HCT116 (cell line): ENCODE measurements around the gene BPTF. TPM values are rescaled to one million over a fixed set of nuclear protein-coding genes. Genes with fewer than 3 reads are reported as not detected.

Source experiments
- ATAC-seq: fragments of 200-7000 bp; cut with Tn5 transposase; 2 replicates; pipeline ENCODE4 v1.9.1; 2020; ENCODE audit warnings: mild to moderate bottlenecking, moderate library complexity
- BruUV-seq: library from RNA; stranded (reverse); fragments of 400-500 nt; replicated peaks from 2 replicates; lab custom pipeline; 2021; lab: Mats Ljungman, UMichigan
- CTCF ChIA-PET: fragments of 300-600 bp; sonication (Branson Sonifier 250); formaldehyde crosslinking; loops from one replicate; lab custom pipeline; 2021; ENCODE audit warnings: antibody characterized with exemption; lab: Charles Lee
- POLR2A ChIA-PET: fragments of 300-600, 350-600 bp; sonication (Branson Sonifier 250); formaldehyde crosslinking; loops from one replicate; lab custom pipeline; 2021; ENCODE audit warnings: antibody characterized with exemption; lab: Charles Lee
- RAD21 ChIA-PET, 2 experiments: fragments of 300-600 bp; sonication (Branson Sonifier 250); formaldehyde crosslinking; loops; one replicate each; lab custom pipeline; 2023; ENCODE audit warnings: low total read pairs in 2 of 2; ENCODE audit not compliant: uncharacterized antibody in 2 of 2, unreplicated experiment in 2 of 2, low non-redundant PET in 1 of 2; lab: Charles Lee
- DNase-seq: peaks from one replicate; pipeline ENCODE4 v3.0.0-alpha.2; 2010; ENCODE audit warnings: low read depth, low spot score
- H2AFZ ChIP-seq: fragments of 200-600 bp; shearing (Covaris generic), sonication (generic); 2 replicates; pipeline ENCODE4 v1.6.1; 2017; ENCODE audit warnings: low read depth, mixed run types, mixed read lengths, antibody characterized with exemption, low read length; ENCODE audit not compliant: poor library complexity, severe bottlenecking
- H3K27ac ChIP-seq: 2 replicates; pipeline ENCODE4 v1.5.1; 2012; ENCODE audit warnings: low read depth, low read length
- H3K27me3 ChIP-seq: fragments of 200-600 bp; sonication (generic); 2 replicates; pipeline ENCODE4 v1.6.1; 2016; ENCODE audit warnings: mixed run types, low read length, mixed read lengths; ENCODE audit not compliant: insufficient read depth
- H3K36me3 ChIP-seq, 2 experiments: fragments of 200-500 bp in 1 of 2; fragments of 200-600 bp in 1 of 2; sonication (Bioruptor generic) in 1 of 2; sonication (generic) in 1 of 2; 2 replicates each; pipeline versions ENCODE4 v1.5.1 to v1.6.1; 2014 to 2016; ENCODE audit warnings: low read length in 2 of 2, inconsistent platforms in 1 of 2, mixed read lengths in 1 of 2, mixed run types in 1 of 2; ENCODE audit not compliant: insufficient read depth in 2 of 2, control insufficient read depth in 1 of 2
- H3K4me1 ChIP-seq, 2 experiments: fragments of 200-600 bp in 1 of 2; sonication (generic) in 1 of 2; 2 replicates each; pipeline versions ENCODE4 v1.5.1 to v1.6.1; 2012 to 2017; ENCODE audit warnings: low read length in 2 of 2, inconsistent platforms in 1 of 2, mild to moderate bottlenecking in 1 of 2, mixed read lengths in 1 of 2, mixed run types in 1 of 2, moderate library complexity in 1 of 2; ENCODE audit not compliant: insufficient read depth in 2 of 2, control insufficient read depth in 1 of 2
- H3K4me2 ChIP-seq: fragments of 200-600 bp; sonication (generic); 2 replicates; pipeline ENCODE4 v1.6.1; 2017; ENCODE audit warnings: mixed run types, low read length, mixed read lengths
- H3K4me3 ChIP-seq, 2 experiments: fragments of 200-600 bp in 1 of 2; sonication (generic) in 1 of 2; replicated peaks in 1 of 2; 2 replicates each; pipeline ENCODE4 v1.5.1; 2011 to 2016; ENCODE audit warnings: low read length in 2 of 2, control low read depth in 1 of 2, low read depth in 1 of 2, mild to moderate bottlenecking in 1 of 2, mixed read lengths in 1 of 2, mixed run types in 1 of 2
- H3K79me2 ChIP-seq: fragments of 200-600 bp; sonication (generic); 2 replicates; pipeline ENCODE4 v1.6.1; 2017; ENCODE audit warnings: mild to moderate bottlenecking, mixed run types, low read length, moderate library complexity, mixed read lengths; ENCODE audit not compliant: insufficient read depth
- H3K9ac ChIP-seq: fragments of 200-600 bp; sonication (generic); 2 replicates; pipeline ENCODE4 v1.6.1; 2016; ENCODE audit warnings: low read length, mixed read lengths
- H3K9me2 ChIP-seq: fragments of 200-600 bp; sonication (generic), shearing (Covaris generic); 2 replicates; pipeline ENCODE4 v1.6.1; 2017; ENCODE audit warnings: mixed run types, mild to moderate bottlenecking, moderate library complexity; ENCODE audit not compliant: insufficient read depth
- H3K9me3 ChIP-seq, 2 experiments: fragments of 200-500 bp in 1 of 2; fragments of 200-600 bp in 1 of 2; sonication (Bioruptor generic) in 1 of 2; sonication (generic) in 1 of 2; 2 replicates each; pipeline ENCODE4 v1.6.1; 2014 to 2017; ENCODE audit warnings: low read length in 2 of 2, mixed read lengths in 2 of 2, inconsistent platforms in 1 of 2, low read depth in 1 of 2, mild to moderate bottlenecking in 1 of 2, mixed run types in 1 of 2, moderate library complexity in 1 of 2; ENCODE audit not compliant: control insufficient read depth in 1 of 2, insufficient read depth in 1 of 2
- H4K20me1 ChIP-seq: fragments of 200-600 bp; sonication (generic), shearing (Covaris generic); 2 replicates; pipeline ENCODE4 v1.6.1; 2017; ENCODE audit warnings: mixed run types, mild to moderate bottlenecking, moderate library complexity; ENCODE audit not compliant: insufficient read depth
- CBX3 ChIP-seq: IDR thresholded peaks from 2 replicates; pipeline ENCODE4 v1.6.1; 2012; ENCODE audit warnings: low read depth
- CEBPB ChIP-seq: IDR thresholded peaks from 2 replicates; pipeline ENCODE4 v1.6.1; 2012; ENCODE audit warnings: low read depth
- EGR1 ChIP-seq: IDR thresholded peaks from 2 replicates; pipeline ENCODE4 v1.6.1; 2012; ENCODE audit warnings: low read depth
- ELF1 ChIP-seq: IDR thresholded peaks from 2 replicates; pipeline ENCODE4 v1.6.1; 2012; ENCODE audit warnings: low read depth, borderline replicate concordance
- EZH2 ChIP-seq: fragments of 200-600 bp; sonication (generic); IDR thresholded peaks from 2 replicates; pipeline ENCODE4 v1.6.1; 2017; ENCODE audit warnings: antibody characterized with exemption, mixed run types
- FOSL1 ChIP-seq: IDR thresholded peaks from 2 replicates; pipeline ENCODE4 v1.6.1; 2012; ENCODE audit warnings: low read depth
- JUND ChIP-seq: IDR thresholded peaks from 2 replicates; pipeline ENCODE4 v1.6.1; 2012
- POLR2A ChIP-seq: IDR thresholded peaks from 2 replicates; pipeline ENCODE4 v1.7.0; 2011; ENCODE audit warnings: borderline replicate concordance; ENCODE audit not compliant: insufficient read depth, insufficient read length; ENCODE audit errors: extremely low read depth
- RAD21 ChIP-seq: IDR thresholded peaks from 2 replicates; pipeline ENCODE4 v1.6.1; 2012; ENCODE audit warnings: low read depth, mild to moderate bottlenecking
- SP1 ChIP-seq: IDR thresholded peaks from 2 replicates; pipeline ENCODE4 v1.6.1; 2012; ENCODE audit warnings: low read depth
- SRF ChIP-seq: IDR thresholded peaks from 2 replicates; pipeline ENCODE4 v1.6.1; 2012; ENCODE audit warnings: low read depth
- TCF7L2 ChIP-seq: IDR thresholded peaks from 2 replicates; pipeline ENCODE4 v1.7.0; 2011; ENCODE audit warnings: borderline replicate concordance, inconsistent platforms; ENCODE audit not compliant: insufficient read depth, insufficient read length; ENCODE audit errors: extremely low read depth
- ZFX ChIP-seq: fragments of 450-650 bp; IDR thresholded peaks from 2 replicates; pipeline ENCODE4 v1.6.1; 2017
- intact Hi-C: fragments of 100-400 bp; cut with micrococcal nuclease; formaldehyde crosslinking; loops from 2 replicates; pipeline ENCODE4 v1.10.0; 2022
- total RNA-seq: library from RNA; stranded (reverse); gene quantifications from one replicate; pipeline ENCODE4 v1.2.1, GENCODE V29; 2021; ENCODE audit not compliant: unreplicated experiment
- TF ChIP-seq, protein P1 (sequence below): IDR thresholded peaks from 2 replicates; pipeline ENCODE4 v1.6.1; 2012
- TF ChIP-seq, protein P2 (sequence below): IDR thresholded peaks from 2 replicates; pipeline ENCODE4 v1.6.1; 2011; ENCODE audit warnings: mild to moderate bottlenecking, low read length, moderate library complexity; ENCODE audit not compliant: insufficient replicate concordance; ENCODE audit errors: extremely low read depth
- TF ChIP-seq, protein P3 (sequence below): IDR thresholded peaks from 2 replicates; pipeline ENCODE4 v1.6.1; 2012
- TF ChIP-seq, protein P4 (sequence below): IDR thresholded peaks from 2 replicates; pipeline ENCODE4 v1.6.1; 2012; ENCODE audit warnings: low read depth

Gene BPTF
- total RNA-seq, 1 experiment from 2014 or later, result 114 TPM

DNA sequence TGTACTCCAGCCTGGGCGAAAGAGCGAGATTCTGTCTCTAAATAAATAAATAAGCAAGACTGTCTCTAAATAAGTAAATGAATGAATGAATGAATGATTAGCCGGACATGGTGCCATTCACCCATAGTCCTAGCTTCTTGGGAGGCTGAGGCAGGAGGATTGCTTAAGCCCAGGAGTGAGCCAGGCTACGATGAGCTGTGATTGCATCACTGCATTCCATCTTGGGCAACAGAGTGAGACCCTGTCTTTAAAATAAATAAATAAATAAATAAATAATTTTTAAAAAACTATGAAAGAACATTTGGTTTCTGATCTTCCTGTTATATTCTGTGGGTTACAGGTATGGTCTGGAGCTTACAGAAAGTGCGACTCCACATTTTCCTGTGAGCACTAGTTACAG lies 105.9 kb downstream of the BPTF start:
- H3K27ac ChIP-seq, result no peak overlapping the region
- H3K9me3 ChIP-seq, result no peaks in the 10 kb centered on the region
- no peak overlapping the region for H2AFZ ChIP-seq
- no peak for DNase-seq
- no peaks in the 10 kb centered on the region for H3K79me2 ChIP-seq
- H3K9ac ChIP-seq, result no peak overlapping the region
- H3K4me2 ChIP-seq, result no peak overlapping the region
- H3K27me3 ChIP-seq, result no peaks in the 10 kb centered on the region
- no peaks in the 10 kb centered on the region for H3K9me2 ChIP-seq
- ChIA-PET POLR2A (no interaction called here), CTCF (no interaction called here), RAD21 (no interaction called here)
- no peaks in the 10 kb centered on the region for H4K20me1 ChIP-seq
- intact Hi-C loops, result no loop called here
- no peak for TF ChIP-seq FOSL1
- no peak for TF ChIP-seq TCF7L2
- TF ChIP-seq, protein P1, sequence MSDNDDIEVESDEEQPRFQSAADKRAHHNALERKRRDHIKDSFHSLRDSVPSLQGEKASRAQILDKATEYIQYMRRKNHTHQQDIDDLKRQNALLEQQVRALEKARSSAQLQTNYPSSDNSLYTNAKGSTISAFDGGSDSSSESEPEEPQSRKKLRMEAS, result no peak
- TF ChIP-seq JUND, result no peak
- no peak for TF ChIP-seq POLR2A
- TF ChIP-seq SP1, result no peak
- no peak for TF ChIP-seq SRF
- TF ChIP-seq, protein P2, sequence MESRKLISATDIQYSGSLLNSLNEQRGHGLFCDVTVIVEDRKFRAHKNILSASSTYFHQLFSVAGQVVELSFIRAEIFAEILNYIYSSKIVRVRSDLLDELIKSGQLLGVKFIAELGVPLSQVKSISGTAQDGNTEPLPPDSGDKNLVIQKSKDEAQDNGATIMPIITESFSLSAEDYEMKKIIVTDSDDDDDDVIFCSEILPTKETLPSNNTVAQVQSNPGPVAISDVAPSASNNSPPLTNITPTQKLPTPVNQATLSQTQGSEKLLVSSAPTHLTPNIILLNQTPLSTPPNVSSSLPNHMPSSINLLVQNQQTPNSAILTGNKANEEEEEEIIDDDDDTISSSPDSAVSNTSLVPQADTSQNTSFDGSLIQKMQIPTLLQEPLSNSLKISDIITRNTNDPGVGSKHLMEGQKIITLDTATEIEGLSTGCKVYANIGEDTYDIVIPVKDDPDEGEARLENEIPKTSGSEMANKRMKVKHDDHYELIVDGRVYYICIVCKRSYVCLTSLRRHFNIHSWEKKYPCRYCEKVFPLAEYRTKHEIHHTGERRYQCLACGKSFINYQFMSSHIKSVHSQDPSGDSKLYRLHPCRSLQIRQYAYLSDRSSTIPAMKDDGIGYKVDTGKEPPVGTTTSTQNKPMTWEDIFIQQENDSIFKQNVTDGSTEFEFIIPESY, result no peak
- TF ChIP-seq CEBPB, result no peak
- TF ChIP-seq ZFX, result no peak
- TF ChIP-seq, protein P3, sequence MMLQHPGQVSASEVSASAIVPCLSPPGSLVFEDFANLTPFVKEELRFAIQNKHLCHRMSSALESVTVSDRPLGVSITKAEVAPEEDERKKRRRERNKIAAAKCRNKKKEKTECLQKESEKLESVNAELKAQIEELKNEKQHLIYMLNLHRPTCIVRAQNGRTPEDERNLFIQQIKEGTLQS, result no peak
- TF ChIP-seq, protein P4, sequence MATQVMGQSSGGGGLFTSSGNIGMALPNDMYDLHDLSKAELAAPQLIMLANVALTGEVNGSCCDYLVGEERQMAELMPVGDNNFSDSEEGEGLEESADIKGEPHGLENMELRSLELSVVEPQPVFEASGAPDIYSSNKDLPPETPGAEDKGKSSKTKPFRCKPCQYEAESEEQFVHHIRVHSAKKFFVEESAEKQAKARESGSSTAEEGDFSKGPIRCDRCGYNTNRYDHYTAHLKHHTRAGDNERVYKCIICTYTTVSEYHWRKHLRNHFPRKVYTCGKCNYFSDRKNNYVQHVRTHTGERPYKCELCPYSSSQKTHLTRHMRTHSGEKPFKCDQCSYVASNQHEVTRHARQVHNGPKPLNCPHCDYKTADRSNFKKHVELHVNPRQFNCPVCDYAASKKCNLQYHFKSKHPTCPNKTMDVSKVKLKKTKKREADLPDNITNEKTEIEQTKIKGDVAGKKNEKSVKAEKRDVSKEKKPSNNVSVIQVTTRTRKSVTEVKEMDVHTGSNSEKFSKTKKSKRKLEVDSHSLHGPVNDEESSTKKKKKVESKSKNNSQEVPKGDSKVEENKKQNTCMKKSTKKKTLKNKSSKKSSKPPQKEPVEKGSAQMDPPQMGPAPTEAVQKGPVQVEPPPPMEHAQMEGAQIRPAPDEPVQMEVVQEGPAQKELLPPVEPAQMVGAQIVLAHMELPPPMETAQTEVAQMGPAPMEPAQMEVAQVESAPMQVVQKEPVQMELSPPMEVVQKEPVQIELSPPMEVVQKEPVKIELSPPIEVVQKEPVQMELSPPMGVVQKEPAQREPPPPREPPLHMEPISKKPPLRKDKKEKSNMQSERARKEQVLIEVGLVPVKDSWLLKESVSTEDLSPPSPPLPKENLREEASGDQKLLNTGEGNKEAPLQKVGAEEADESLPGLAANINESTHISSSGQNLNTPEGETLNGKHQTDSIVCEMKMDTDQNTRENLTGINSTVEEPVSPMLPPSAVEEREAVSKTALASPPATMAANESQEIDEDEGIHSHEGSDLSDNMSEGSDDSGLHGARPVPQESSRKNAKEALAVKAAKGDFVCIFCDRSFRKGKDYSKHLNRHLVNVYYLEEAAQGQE, result no peak
- TF ChIP-seq EZH2, result no peak
- no peak for TF ChIP-seq RAD21
- TF ChIP-seq ELF1, result no peak
- no peak for TF ChIP-seq CBX3
- no peak for TF ChIP-seq EGR1
- no peaks in the 10 kb centered on the region for H3K4me1 ChIP-seq
- H3K36me3 ChIP-seq, result peaks cover 31 to 61% of the 10 kb centered on the region in 2 experiments
- no TSS peak for BruUV-seq
- ATAC-seq, result no peak
- H3K4me3 ChIP-seq, result no peak overlapping the region
